WTC11 (cell line): ENCODE results near the gene TNFAIP3.
"Not testable (repeated sequence)": the region's sequence is repeated elsewhere in the genome, so short reads cannot be mapped to it uniquely, and the experiment has no call there.

Experiments
- RELA ChIP-seq: sonication (generic); formaldehyde crosslinking; IDR thresholded peaks from 2 replicates; pipeline ENCODE4 v1.8.1; 2022; ENCODE audit warnings: missing genetic modification reagents, mild to moderate bottlenecking, borderline replicate concordance
- TCF7 ChIP-seq: sonication (generic); formaldehyde crosslinking; IDR thresholded peaks from 2 replicates; pipeline ENCODE4 v1.8.0; 2022; ENCODE audit warnings: mild to moderate bottlenecking, low read depth, missing genetic modification reagents, moderate library complexity

GRCh38 chr6:137884910-137885229, 17.8 kb downstream of the TNFAIP3 start:
- TF ChIP-seq TCF7, RELA (CRISPR knock-in tag): not testable (repeated sequence)
